Pancreas (tissue), 10 donors: ENCODE results near the gene KCNN3. TPM values are rescaled to one million over a fixed set of nuclear protein-coding genes. Genes with fewer than 3 reads are reported as not detected.
A peak's percentile ranks its signal among the peaks of the same experiment; 100 is the strongest.

Experiments used
- ATAC-seq, 4 donors: fragments of 200-7000 bp; cut with Tn5 transposase; one replicate each; pipeline versions ENCODE4 v1.8.0 to v1.9.1; 2020; ENCODE audit warnings: mild to moderate bottlenecking in 4 of 4, moderate library complexity in 4 of 4
- DNase-seq, 6 donors: peaks; one replicate each; pipeline ENCODE4 v3.0.0-alpha.2; 2020
- FAIRE-seq: peaks from 2 replicates; lab custom pipeline; 2012; peaks lifted over from hg19 to GRCh38; lab: Jason Lieb, UNC
- H3K27ac ChIP-seq, 4 donors: fragments of 200-600 bp; sonication (generic); 1 replicate in 3 of 4; 2 replicates in 1 of 4; pipeline versions ENCODE4 v1.5.0 to v1.8.0; 2020
- H3K27me3 ChIP-seq, 4 donors: fragments of 200-600 bp; one replicate each; pipeline ENCODE4 v1.8.0; 2021
- H3K36me3 ChIP-seq, 3 donors: fragments of 200-600 bp; sonication (generic) in 1 of 3; one replicate each; pipeline versions ENCODE4 v1.5.0 to v1.8.0; 2020 to 2021
- H3K4me1 ChIP-seq, 3 donors: fragments of 200-600 bp; one replicate each; pipeline ENCODE4 v1.8.0; 2021
- H3K4me3 ChIP-seq, 4 donors: fragments of 200-600 bp; sonication (generic) in 2 of 4; one replicate each; pipeline versions ENCODE4 v1.5.0 to v1.8.0; 2020 to 2021
- H3K9me3 ChIP-seq, 4 donors: fragments of 200-600 bp; one replicate each; pipeline ENCODE4 v1.8.0; 2021
- CTCF ChIP-seq, 4 donors: fragments of 200-600 bp; sonication (generic) in 3 of 4; IDR thresholded peaks; one replicate each; pipeline versions ENCODE4 v1.5.0 to v1.8.0; 2021; ENCODE audit warnings: antibody characterized with exemption in 4 of 4
- WGBS, 2 donors: extraction: QIAGEN DNeasy Blood & Tissue Kit; methylation state at CpG; one replicate each; pipeline ENCODE4 v1.1.7; 2013; 5-methylcytosine and 5-hydroxymethylcytosine counted together
- intact Hi-C, 3 donors: fragments of 100-400 bp; cut with DNase I; formaldehyde crosslinking; loops; one replicate each; pipeline versions ENCODE4 v1.11.1 to v1.14.2; 2022
- polyA plus RNA-seq, 2 donors: library from polyadenylated mRNA; stranded (reverse); fragments of 200-250 nt; gene quantifications; one replicate each; pipeline ENCODE4 v1.2.3, GENCODE V29; 2013
- total RNA-seq, 6 donors: library from RNA; stranded (reverse); fragmentation: NEBNext Ultra II Directional in 4 of 6; extraction: Animal tissue kit (Norgen Biotek cat#: 25700) in 4 of 6; gene quantifications; one replicate each; pipeline versions ENCODE4 v1.2.1 to v1.2.4, GENCODE V29; 2021 to 2023
- donor health status: healthy with polysubstance abuse.
- donor health status: DM: no; HTN: no; CAD: no; lungs with moderate emphysema.
- donor health status: DM: no; HTN: no; CAD: no.
- donor health status: control.
- donor health status: control.
- donor health status: Bipolar disorder and iron deficiency.
- donor health status: DM: yes; HTN: yes; CAD: no.
- donor health status: DM: no; HTN: no; CAD: no.
- donor health status: DM: no; HTN: no; CAD: no.
- donor health status: DM: yes; HTN: yes; CAD: no.

KCNN3 gene
- total and polyA plus RNA-seq, 8 donors = 0.11 to 1.0 (median 0.33) TPM

GRCh38 chr1:154788110-154788870 is 81.8 kb downstream of the KCNN3 start:
- Histone ChIP-seq H3K36me3 (no peaks in the 10 kb centered on the region), H3K9me3 (no peaks in the 10 kb centered on the region), H3K27me3 (no peaks in the 10 kb centered on the region), H3K27ac (no peak overlapping the region), H3K4me1 (peaks cover 0 to 6% (median 0%) of the 10 kb centered on the region in 3 donors), H3K4me3 (no peak overlapping the region)
- TF ChIP-seq CTCF (IDR thresholded peaks at IDR 0.05) = no peak
- DNase-seq = no peak
- no peak for FAIRE-seq
- ATAC-seq = no peak
- intact Hi-C loops = no loop called here
- 85% methylated on average over 12 of the region's 12 CpGs for WGBS, 2 donors

- ATAC-seq (no peak), FAIRE-seq (no peak), DNase-seq (no peak)
- intact Hi-C loops = no loop called here
- H3K4me3 ChIP-seq = no peak overlapping the region
- no peaks in the 10 kb centered on the region for H3K27me3 ChIP-seq
- no peaks in the 10 kb centered on the region for H3K9me3 ChIP-seq
- no peak for TF ChIP-seq CTCF (IDR thresholded peaks at IDR 0.05)
- H3K4me1 ChIP-seq = peaks cover 0 to 6% (median 0%) of the 10 kb centered on the region in 3 donors
- H3K36me3 ChIP-seq = no peaks in the 10 kb centered on the region
- WGBS, 2 donors = 80 to 83% methylated on average over 14 of the region's 14 CpGs
- no peak overlapping the region for H3K27ac ChIP-seq
Measured at GRCh38 chr1:154786804-154787570, 83.1 kb downstream of the KCNN3 start.

- no peak for FAIRE-seq
- intact Hi-C loops = no loop called here
- peak; percentile 32 to 96 (median 86) for ATAC-seq
Measured at GRCh38 chr1:154784924-154785531, 85.1 kb downstream of the KCNN3 start.

GRCh38 chr1:154784416-154784815 is 85.7 kb downstream of the KCNN3 start:
- DNase-seq (no peak), ATAC-seq (no peak), FAIRE-seq (no peak)
- intact Hi-C loops = no loop called here
- H3K9me3 ChIP-seq = no peaks in the 10 kb centered on the region
- no peak overlapping the region for H3K4me3 ChIP-seq
- no peak overlapping the region for H3K27ac ChIP-seq
- peaks cover 0 to 6% (median 0%) of the 10 kb centered on the region in 3 donors for H3K4me1 ChIP-seq
- no peaks in the 10 kb centered on the region for H3K27me3 ChIP-seq
- no peak for TF ChIP-seq CTCF (IDR thresholded peaks at IDR 0.05)
- WGBS, 2 donors = 86 to 88% methylated on average over 6 of the region's 6 CpGs
- no peaks in the 10 kb centered on the region for H3K36me3 ChIP-seq

More at GRCh38 chr1:154784924-154785531, 85.1 kb downstream of the KCNN3 start:
- DNase-seq = peak in 3 of 6 donors; percentile 40 to 50 (median 41)
- Histone ChIP-seq H3K27me3 (no peaks in the 10 kb centered on the region), H3K4me3 (no peak overlapping the region), H3K27ac (no peak overlapping the region), H3K36me3 (no peaks in the 10 kb centered on the region), H3K4me1 (peaks cover 0 to 6% (median 0%) of the 10 kb centered on the region in 3 donors), H3K9me3 (no peaks in the 10 kb centered on the region)
- no peak for TF ChIP-seq CTCF (IDR thresholded peaks at IDR 0.05)
- WGBS, 2 donors = 49 to 58% methylated on average over 2 of the region's 2 CpGs
